Measurements from ENCODE around the gene ATXN7L3.

Gene ATXN7L3

GRCh38 chr17:44204441-44204882, 4.8 kb upstream of the ATXN7L3 start (continued):
- no peak for TF ChIP-seq ZNF565 (CRISPR knock-in tag; conservative IDR thresholded peaks at IDR 0.05; ENCODE audit: low read depth)

DNA sequence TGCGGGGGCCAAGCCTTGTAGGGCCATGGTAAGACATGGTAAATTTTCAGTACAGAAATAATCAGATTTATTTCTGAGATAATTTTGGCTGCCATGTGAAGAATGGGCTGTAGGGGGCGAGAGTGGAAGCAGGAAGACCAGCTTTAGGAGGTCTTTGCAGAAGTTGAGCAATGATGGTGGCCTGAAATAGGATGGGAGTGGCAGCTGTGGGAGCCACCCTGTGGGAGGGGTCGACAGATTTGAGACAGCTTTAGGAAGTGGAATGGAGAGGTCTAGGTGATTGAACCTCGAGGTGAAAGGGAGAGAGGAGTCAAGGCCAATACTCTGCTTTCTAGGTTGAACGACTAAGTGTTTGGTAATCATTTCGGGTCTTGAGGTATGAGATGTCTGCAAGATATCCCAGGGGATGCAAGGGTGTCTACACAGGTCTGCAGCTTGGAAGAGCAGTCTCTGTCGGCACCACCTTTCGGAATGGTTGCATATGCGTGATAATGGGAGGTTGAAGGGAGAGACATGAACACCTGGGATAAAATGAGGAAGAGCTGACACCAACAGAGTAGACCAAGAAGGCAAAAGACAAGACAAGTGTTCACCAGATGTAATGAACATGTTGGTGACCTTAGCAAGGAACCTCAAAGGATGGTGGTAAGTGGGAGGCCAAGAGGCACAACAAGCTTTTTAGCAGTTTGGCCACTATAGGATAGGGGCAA, 4.2 kb upstream of the ATXN7L3 start:
- peak; percentile 4; the same call in 1 of the 3 replicates for ATAC-seq
- TF ChIP-seq ZNF565 (CRISPR knock-in tag; conservative IDR thresholded peaks at IDR 0.05; ENCODE audit: low read depth) (no peak), CREB5 (CRISPR knock-in tag; IDR thresholded peaks at IDR 0.05; ENCODE audit: low read depth) (no peak)

- TF ChIP-seq PPARA (CRISPR knock-in tag; IDR thresholded peaks at IDR 0.05; ENCODE audit: borderline replicate concordance) (no peak), ZFP3 (CRISPR knock-in tag; IDR thresholded peaks at IDR 0.05) (no peak), ZNF565 (CRISPR knock-in tag; conservative IDR thresholded peaks at IDR 0.05; ENCODE audit: low read depth) (no peak), GLIS3 (CRISPR knock-in tag; IDR thresholded peaks at IDR 0.05) (no peak), ZC3H10 (CRISPR knock-in tag; IDR thresholded peaks at IDR 0.05) (no peak)
- no peak for ATAC-seq
Measured at GRCh38 chr17:44202756-44203155, 3.1 kb upstream of the ATXN7L3 start.

DNA sequence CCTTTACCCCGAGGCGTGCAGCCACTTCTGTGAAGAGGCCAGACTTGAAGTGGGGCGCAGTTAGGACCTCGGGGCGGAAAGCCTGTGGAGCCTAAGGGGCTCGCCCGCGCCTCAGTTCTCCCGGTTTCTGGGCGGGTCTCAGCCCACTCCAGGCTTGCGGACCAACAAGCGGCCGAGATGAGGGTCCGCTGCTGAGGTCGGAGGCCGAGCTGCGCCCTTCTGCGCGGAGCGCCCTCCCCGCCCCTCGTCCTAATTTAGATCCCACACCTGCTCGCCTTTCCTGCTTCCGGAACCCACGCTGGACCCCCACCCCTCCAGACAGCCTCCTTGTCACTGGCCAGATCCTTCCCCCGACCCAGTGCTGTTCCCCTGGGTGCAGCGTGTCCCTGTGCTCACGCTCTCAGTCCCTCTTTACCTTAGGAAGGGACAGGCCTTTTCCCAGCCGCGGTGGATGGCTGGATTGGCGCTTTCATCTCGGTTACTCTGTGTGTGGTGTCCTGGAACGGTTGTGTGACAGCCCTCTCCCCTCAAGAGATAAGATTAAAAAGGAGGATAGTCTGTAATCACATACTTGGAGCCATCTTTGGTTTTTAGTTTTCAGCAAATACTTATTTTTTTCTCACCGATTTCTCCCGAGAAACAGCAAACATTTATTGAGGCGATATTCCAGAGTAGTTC, 933 bp upstream of the ATXN7L3 start:
- TF ChIP-seq ZNF8 (CRISPR knock-in tag; IDR thresholded peaks at IDR 0.05): no peak
- TF ChIP-seq, protein P1, sequence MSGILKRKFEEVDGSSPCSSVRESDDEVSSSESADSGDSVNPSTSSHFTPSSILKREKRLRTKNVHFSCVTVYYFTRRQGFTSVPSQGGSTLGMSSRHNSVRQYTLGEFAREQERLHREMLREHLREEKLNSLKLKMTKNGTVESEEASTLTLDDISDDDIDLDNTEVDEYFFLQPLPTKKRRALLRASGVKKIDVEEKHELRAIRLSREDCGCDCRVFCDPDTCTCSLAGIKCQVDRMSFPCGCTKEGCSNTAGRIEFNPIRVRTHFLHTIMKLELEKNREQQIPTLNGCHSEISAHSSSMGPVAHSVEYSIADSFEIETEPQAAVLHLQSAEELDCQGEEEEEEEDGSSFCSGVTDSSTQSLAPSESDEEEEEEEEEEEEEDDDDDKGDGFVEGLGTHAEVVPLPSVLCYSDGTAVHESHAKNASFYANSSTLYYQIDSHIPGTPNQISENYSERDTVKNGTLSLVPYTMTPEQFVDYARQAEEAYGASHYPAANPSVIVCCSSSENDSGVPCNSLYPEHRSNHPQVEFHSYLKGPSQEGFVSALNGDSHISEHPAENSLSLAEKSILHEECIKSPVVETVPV (CRISPR knock-in tag; IDR thresholded peaks at IDR 0.05): no peak
- TF ChIP-seq OSR1 (CRISPR knock-in tag; IDR thresholded peaks at IDR 0.05): no peak
- no peak for TF ChIP-seq CSDC2 (CRISPR knock-in tag; IDR thresholded peaks at IDR 0.05)
- no peak for TF ChIP-seq BACH2 (CRISPR knock-in tag; IDR thresholded peaks at IDR 0.05; ENCODE audit: borderline replicate concordance)
- TF ChIP-seq ESRRG (CRISPR knock-in tag; IDR thresholded peaks at IDR 0.05): no peak
- TF ChIP-seq ISL1 (CRISPR knock-in tag; IDR thresholded peaks at IDR 0.05): no peak
- no peak for TF ChIP-seq TOX (CRISPR knock-in tag; IDR thresholded peaks at IDR 0.05; ENCODE audit: borderline replicate concordance)
- TF ChIP-seq, protein P2, sequence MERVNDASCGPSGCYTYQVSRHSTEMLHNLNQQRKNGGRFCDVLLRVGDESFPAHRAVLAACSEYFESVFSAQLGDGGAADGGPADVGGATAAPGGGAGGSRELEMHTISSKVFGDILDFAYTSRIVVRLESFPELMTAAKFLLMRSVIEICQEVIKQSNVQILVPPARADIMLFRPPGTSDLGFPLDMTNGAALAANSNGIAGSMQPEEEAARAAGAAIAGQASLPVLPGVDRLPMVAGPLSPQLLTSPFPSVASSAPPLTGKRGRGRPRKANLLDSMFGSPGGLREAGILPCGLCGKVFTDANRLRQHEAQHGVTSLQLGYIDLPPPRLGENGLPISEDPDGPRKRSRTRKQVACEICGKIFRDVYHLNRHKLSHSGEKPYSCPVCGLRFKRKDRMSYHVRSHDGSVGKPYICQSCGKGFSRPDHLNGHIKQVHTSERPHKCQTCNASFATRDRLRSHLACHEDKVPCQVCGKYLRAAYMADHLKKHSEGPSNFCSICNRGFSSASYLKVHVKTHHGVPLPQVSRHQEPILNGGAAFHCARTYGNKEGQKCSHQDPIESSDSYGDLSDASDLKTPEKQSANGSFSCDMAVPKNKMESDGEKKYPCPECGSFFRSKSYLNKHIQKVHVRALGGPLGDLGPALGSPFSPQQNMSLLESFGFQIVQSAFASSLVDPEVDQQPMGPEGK (CRISPR knock-in tag; IDR thresholded peaks at IDR 0.05; ENCODE audit: borderline replicate concordance): no peak
- TF ChIP-seq, protein P3, sequence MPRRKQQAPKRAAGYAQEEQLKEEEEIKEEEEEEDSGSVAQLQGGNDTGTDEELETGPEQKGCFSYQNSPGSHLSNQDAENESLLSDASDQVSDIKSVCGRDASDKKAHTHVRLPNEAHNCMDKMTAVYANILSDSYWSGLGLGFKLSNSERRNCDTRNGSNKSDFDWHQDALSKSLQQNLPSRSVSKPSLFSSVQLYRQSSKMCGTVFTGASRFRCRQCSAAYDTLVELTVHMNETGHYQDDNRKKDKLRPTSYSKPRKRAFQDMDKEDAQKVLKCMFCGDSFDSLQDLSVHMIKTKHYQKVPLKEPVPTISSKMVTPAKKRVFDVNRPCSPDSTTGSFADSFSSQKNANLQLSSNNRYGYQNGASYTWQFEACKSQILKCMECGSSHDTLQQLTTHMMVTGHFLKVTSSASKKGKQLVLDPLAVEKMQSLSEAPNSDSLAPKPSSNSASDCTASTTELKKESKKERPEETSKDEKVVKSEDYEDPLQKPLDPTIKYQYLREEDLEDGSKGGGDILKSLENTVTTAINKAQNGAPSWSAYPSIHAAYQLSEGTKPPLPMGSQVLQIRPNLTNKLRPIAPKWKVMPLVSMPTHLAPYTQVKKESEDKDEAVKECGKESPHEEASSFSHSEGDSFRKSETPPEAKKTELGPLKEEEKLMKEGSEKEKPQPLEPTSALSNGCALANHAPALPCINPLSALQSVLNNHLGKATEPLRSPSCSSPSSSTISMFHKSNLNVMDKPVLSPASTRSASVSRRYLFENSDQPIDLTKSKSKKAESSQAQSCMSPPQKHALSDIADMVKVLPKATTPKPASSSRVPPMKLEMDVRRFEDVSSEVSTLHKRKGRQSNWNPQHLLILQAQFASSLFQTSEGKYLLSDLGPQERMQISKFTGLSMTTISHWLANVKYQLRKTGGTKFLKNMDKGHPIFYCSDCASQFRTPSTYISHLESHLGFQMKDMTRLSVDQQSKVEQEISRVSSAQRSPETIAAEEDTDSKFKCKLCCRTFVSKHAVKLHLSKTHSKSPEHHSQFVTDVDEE (CRISPR knock-in tag; IDR thresholded peaks at IDR 0.05): no peak
- no peak for TF ChIP-seq ZNF70 (CRISPR knock-in tag; IDR thresholded peaks at IDR 0.05)
- no peak for TF ChIP-seq ZFP3 (CRISPR knock-in tag; IDR thresholded peaks at IDR 0.05)
- peak; percentile 36 for ATAC-seq
